Mesenteric fat pad (tissue), 1 donor: ENCODE measurements around the gene RIMS3. TPM values are rescaled to one million over a fixed set of nuclear protein-coding genes. Genes with fewer than 3 reads are reported as not detected.

Experiments
- DNase-seq: peaks from one replicate; pipeline ENCODE4 v3.0.0-alpha.2; 2020; ENCODE audit warnings: low spot score
- total RNA-seq: library from RNA; stranded (reverse); fragmentation: NEBNext Ultra II Directional; extraction: Animal tissue kit (Norgen Biotek cat#: 25700); gene quantifications from one replicate; pipeline ENCODE4 v1.2.1, GENCODE V29; 2021
- donor health status: DM: yes; HTN: yes; CAD: no.

Gene RIMS3
- total RNA-seq, 1 donor from 2014 or later = 1.2 TPM

DNA sequence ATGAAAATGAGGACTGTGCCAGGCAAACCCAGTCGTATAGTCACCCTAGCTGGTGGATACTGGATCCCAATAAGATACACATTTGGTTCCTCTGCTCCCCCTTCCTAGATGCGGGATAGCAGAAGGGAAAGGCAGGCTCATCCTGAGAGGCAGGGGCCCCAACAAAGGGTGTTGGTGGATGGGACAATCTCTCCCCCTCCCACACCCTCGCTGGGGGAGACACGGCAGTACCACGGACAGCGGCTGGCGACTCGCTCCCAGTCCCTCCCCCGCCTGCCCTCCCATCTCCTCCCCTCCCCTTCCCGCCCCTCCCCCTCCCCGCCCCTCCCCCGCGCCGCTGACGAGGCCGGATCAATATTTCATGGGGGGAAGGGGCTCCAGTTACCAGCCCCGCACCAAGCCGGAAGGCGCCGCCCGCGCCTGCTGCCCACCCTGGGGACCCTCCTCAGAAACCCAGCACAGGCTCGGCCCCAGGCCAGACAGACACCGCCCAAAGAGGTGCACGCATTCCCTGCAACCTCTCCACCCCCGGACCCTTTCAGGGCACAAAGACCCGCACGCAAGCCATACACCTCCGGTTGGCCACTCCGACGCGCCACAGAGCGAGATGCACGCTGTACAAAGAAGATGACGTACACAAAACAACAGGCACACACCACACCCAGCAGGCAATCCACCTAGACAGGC lies 11.5 kb downstream of the RIMS3 start:
- DNase-seq = no peak

DNA sequence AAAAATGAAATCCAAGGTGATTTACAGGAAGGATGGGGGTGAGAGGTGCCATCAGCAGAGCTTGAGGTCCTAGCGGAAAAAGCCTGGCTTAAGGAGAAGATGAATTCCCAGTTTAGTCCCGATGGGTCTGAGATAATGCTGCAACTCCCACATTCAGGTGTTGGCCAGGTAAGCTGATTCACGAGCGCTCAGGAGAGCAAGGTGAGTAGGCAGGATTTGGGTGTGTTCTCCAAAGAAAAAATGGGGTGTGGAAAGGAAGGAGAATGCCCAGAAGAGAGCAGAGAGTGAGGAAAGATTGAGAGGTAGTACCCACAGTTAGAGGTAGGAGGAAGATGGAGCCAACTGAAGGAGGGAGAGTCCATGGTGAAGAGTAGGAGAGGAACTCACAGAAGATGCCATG lies 12.5 kb downstream of the RIMS3 start:
- DNase-seq = no peak

GRCh38 chr1:40652468-40652867 lies 13.0 kb downstream of the RIMS3 start:
- DNase-seq = no peak

GRCh38 chr1:40651138-40651857 lies 14.2 kb downstream of the RIMS3 start:
- DNase-seq = no peak

- DNase-seq = no peak
Measured at GRCh38 chr1:40650075-40650474, 15.4 kb downstream of the RIMS3 start.

DNA sequence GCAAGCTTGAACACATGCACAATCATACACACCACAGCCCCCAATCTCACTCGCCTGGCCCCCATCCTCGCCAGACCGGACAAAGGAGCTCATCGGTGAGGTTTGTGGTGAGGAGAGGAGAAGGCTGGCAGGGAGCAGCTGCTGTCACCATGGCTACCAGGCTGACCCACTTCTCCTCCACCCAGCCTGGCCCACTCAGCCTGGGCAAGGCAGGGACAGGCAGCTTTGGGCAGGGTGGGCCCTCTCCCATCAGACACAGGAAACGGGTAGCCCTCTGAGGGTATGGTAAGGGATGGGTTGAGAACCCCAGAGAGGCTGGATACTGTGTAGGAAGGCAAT lies 15.9 kb downstream of the RIMS3 start:
- no peak for DNase-seq

DNA sequence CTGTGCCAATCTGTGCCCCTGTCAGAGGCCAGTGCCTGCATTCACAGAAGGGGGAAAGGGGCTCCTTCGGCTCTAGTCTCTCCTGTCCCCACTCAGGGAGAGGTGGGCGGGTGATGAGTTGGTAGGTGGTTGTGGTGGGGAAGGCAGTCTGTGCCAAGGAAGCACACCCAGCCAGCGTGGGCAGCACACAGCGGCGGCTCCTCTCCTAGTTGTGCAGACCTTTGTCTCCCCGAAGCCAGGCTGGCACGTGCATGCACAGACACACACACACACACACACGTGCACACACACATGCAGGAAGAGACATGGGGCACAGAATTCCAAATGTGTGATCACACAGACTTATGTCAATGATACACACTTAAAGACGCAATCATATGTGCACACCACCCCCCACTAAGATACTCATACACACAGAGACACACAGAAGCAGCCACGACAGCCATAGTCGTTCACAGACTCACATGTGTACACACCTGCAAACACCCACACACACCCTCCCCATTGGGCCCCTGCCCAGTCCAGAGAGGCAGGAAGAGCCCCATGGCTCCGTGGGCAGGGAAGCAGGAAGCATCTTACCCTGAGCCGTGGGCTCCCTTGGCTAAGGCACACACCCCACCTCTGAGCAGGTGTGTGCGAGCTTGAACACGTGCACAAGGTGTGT lies 16.4 kb downstream of the RIMS3 start:
- no peak for DNase-seq

GRCh38 chr1:40648200-40648599 lies 17.3 kb downstream of the RIMS3 start:
- DNase-seq = no peak

DNA sequence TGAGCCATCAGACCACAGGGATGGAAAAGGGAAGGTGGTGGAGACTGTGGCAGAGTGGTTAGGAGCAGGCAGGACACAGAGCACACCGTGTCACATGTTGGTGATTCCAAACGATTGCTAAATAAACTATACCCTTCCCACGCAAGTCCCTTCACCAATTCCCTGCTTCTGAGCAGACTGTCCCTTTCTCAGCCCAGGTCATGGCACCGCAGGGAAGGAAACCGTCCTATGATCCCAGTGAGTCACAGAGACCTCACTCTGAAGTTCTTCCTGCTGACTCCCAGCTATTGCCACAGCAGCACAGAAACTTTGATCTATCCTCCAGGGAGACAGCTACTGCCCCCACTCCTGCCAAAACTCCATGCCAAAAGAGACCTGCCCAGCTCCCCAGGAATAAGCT lies 19.2 kb downstream of the RIMS3 start:
- DNase-seq = no peak

DNA sequence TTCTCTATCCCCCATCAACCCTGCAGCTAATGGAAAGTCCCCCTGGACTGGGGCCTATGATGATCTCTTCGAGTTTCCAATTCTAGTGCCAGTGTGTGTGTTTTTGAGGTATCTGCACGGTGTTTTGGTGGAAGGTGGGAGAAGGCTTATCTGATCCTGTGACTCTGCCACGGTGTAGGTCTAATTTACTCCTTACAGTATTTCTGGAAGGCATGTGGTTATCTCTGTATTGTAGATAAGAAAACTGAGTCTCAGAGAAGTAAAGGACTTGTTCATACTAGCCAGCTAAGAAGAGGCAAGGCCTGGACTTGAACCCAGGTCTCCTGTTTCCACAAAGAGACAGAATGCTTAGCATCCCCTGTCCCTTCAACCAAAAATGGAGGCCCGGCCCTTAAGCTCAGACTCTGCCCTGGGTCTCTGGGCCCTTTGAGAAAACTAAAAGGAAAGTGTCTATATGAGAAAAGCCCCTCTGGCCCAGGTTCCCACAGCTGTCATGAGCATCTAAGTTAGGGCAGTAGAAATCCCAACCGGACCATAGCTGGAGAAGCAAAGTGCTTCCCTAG lies 20.3 kb downstream of the RIMS3 start:
- no peak for DNase-seq

DNA sequence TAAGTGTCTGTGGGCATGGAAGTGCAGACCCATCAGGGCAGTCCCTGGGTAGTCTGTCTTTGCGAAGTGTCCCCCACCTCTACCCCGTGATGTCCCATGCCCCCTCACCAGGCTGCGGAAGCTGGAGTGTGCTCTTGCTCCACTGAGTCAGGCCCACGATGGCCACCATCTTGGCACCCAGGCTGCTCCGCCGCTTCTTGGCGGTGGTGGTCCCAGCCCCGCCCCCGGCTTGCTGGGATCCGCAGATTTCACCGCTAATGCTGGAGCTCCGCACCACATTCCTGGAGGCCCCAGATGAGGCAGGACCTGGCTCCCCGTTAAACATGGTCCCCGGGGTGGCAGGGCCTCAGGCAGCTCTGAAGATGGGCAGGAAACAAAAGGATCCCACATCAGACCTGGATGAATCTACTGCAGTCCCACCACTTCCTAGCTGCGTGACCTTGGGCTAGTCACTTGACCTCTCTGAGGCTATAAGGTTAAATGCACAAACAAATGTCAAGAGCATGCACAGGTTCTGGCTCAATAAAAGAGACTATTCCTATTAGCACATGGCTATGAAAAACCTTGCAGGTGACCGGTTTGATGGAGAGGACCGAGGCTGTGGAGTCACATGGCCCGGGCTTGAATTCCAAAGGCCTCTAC lies 23.8 kb downstream of the RIMS3 start:
- no peak for DNase-seq

GRCh38 chr1:40640314-40641076 lies 25.0 kb downstream of the RIMS3 start:
- DNase-seq = no peak

DNA sequence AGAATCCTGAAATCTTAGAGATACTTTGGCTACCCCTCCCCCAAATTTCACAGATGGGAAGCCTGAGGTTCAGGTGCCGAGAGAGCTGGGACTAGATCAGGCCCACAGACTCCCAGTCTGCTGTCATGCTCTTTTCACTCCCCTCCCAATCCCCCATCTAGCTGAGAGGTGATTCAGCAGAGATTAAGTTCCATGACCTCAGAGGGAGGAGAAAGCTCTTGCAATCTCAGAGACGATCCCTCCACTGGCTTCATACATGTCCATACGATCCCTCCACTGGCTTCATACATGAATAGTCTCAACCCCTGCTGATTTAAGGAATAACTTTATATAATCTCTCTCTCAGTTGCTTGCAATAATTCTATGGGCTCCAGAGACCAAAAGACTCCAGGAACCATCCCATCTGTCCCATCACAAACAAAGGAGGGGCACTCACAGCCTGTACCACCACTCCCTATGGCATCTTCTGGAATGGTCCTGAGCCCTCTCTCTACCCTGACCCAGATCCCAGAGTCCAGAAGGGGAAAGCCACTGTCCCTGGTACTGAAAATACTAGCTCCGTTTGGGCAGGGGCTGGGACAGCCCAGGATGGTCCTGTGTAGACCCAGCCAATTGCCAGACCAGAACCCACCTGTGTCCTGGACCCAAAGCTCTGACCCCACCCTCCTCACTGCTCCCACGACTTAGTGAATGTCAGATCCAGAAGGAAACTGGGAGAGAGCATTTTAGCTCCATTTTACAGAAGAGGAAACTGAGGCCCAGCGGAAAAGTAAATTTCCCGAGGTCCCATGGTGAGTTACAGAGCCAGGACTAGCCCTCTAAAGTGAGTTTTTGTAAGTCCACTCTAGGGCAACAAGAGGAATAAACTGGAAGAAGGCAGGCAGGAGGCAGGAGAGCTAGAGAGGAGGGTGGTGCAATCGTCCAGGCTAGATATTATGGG lies 27.1 kb downstream of the RIMS3 start:
- no peak for DNase-seq

DNA sequence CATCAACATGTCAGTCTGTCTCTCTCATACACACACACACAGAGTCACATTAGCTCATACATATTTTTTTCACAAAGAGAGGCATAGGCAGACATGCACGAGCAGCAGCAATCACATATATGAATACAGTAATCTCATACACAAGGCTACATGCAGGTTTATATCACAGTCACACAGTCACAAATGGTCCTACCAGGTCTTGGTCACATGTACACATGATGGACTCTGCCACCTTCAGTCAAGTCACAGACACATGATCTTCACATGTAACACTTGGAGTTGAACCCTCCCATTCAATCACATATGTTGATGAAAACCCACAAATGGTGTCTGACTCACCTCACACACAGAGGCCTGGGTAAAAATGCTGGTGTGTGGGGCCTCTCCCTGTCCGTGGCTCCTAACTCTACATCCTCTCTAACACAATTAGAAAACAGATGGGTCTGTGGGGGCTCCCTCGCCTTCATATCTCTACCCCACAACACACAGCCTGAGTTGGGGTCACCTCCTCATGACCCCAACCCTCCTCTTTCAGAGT lies 27.9 kb downstream of the RIMS3 start:
- no peak for DNase-seq

DNA sequence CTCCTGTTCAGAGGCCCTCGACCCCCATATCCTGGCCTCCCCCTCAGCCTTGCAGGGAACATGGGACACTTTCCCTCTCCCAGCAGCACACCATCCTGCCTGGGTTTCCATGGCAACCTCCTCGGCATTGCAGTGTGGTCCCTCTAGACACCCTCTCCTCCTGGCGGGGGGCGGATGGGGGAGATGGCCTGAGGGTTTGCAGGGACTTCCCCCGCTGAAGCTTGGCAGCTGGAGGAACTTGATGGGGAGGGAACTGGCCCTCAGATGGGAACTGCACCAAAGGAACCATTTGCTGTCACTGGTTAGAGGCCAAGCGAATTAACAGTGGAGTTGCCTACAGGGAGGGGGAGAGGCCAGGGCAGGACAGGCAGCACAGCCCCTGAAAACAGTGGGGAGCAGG lies 28.7 kb downstream of the RIMS3 start:
- DNase-seq = no peak

DNA sequence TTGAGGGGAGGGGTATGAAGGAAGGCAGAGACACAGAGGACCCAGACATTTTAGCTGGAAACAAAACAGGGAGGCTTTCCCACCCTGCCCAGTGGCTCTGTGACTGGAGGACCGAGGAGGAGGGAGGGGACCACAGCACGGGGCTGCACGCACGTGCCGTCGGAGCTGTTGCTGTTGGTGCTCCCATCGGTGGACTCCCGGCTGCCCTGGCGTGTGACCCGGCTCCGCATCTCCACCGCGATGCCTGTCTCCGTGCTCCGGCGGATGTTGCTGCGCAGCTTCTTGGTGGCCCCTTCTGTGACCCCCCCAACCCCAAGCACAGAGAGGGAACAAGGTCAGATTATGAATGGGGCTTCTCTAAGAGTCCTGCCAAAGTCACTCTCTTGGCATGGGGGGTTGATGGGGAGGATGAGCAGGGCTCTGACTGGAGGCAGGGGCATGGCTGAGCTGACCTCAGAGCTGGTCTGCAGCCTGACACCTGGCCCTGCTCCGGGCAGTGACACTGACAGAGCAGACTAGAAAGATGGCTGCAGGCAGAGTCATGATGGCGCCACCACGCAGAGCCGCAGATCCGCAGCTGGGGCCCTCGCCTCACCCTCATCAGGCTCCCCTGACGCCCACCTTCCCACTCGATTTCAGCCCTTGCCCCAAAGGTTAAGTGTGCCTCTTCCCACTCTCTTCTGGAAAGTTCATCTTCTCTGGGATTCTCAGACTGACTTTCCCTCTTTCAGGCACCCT lies 29.6 kb downstream of the RIMS3 start:
- no peak for DNase-seq

GRCh38 chr1:40634901-40635655 lies 30.4 kb downstream of the RIMS3 start:
- DNase-seq = peak; percentile 26

GRCh38 chr1:40633931-40634376 lies 31.5 kb downstream of the RIMS3 start:
- peak; percentile 84 for DNase-seq
